HG03460 (cell line): ENCODE data around the gene AP3S1.
"Not testable (repeated sequence)": the region's sequence is repeated elsewhere in the genome, so short reads cannot be mapped to it uniquely, and the experiment has no call there.

ENCODE experiments used
- ATAC-seq: cut with Tn5 transposase; IDR thresholded peaks from one replicate; pipeline ENCODE4 v1.9.1; 2021; ENCODE audit not compliant: unreplicated experiment

The AP3S1 gene

DNA sequence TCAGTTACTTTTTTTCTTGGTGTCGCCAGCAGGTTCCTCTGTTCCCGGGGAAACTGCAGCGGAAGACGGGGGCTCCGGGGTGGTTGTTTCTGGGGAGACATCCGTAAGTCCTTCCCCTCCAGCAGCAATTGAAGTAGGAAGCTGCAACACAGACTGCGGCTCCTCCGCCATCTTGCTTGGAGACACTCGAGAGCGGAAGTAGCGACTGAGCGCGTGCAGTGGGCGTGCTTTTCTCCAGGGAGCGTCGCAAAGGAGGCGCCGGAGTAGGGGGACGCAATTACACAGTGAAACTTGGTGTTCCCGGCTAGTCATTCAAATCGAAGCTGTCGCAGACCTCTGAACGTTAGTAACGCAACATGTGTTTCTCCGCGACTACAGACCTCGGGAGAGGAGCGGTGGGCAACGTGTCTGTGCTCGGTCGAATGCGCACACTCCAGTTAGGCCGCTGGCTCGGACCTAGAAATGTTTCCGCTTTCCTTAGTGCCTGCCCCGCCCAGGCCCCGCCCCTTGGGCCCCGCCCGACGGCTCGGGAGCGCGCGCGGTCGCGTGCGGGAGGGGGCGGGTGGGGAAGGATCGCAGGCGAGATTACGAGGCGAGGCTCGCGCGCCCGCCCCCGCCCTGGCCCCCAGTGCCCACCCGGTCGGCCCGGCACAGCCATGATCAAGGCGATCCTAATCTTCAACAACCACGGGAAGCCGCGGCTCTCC, at the start of gene AP3S1, which contains the start of gene ATG12:
TSS of gene AP3S1 (plus strand) at position 554 of the 707 bp plus-strand sequence. CDS start at position 657, 103 bp downstream.
TSS of gene ATG12 (minus strand) at position 184 of the 707 bp plus-strand sequence. CDS start at position 171, 13 bp downstream.
- ATAC-seq, result peak; percentile 80

DNA sequence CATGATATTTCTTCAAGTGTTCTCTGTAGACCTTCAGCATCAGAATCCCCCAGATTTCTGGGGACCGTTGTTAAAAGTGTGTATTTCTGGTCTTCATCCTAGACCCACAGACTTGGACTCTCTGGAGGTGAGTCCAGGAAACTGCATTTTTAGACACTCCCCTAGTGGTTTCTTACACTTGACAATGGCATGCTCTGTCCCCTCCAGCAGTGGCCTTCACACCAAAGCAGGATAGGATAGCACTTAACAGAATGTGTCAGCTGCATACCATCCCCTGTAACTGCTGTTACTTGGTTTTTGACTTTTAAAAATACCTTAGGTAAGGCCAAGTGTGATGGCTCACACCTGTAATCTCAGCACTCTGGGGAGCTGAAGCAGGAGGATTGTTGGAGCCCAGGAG, 46.0 kb upstream of the AP3S1 start:
- ATAC-seq, result no peak

- no peak for ATAC-seq
Measured at GRCh38 chr5:115796656-115797055, 45.1 kb upstream of the AP3S1 start.

DNA sequence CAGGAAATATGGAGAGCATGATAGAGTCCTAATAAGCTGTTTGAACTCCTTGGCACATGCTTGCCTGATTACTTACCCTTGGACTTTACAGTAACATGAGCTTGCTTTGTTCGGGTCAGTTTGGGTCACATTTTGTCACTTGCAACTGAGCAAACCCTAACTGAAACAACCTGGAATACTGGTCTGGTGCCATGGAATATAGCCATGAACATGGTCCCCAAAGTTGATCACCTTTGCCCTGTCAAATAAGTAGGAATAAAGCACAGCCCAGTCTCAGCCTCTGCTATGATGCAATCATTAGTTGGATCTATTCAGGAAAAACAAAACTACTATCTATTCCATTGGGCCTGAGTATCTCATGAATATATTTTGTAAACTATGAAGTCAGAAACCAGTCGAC, 43.5 kb upstream of the AP3S1 start:
- ATAC-seq, result no peak

DNA sequence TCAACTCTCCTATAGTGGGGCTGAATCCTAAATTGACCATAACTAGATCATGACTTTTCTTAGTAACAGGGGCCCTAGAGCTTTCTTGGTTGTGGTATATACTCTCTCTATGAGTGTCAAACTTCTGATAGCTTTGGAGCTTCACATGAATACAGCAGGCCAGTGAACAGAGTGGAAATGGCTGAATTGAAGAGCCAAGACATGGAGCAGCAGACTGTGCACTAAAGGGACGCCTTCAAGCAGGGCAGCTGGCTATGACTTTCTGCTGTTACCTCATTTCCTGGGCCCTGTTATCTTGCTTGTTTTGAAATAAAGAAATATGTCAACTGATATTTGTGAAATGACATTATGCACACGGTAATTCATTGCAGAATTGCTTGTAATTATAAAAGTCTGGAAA, 41.6 kb upstream of the AP3S1 start:
- no peak for ATAC-seq

DNA sequence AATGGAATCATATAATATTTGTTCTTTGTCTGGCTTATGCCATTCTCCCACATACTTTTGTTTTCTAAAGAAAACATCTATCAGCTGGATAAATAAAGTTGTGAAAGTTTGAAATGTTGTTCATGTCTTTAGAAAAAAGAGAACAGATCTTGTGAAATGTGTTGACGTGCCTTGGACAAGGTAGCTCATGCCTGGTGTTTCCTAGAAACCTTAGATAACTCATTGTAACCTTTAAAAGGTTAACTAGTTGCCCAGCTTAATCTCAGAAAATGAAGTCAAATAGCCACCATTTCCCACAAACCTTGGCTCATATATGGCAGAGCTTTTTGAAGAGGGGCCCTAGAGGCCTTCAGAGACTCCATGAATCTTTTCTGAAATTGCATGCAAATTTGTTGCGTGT, 40.6 kb upstream of the AP3S1 start:
- no peak for ATAC-seq

DNA sequence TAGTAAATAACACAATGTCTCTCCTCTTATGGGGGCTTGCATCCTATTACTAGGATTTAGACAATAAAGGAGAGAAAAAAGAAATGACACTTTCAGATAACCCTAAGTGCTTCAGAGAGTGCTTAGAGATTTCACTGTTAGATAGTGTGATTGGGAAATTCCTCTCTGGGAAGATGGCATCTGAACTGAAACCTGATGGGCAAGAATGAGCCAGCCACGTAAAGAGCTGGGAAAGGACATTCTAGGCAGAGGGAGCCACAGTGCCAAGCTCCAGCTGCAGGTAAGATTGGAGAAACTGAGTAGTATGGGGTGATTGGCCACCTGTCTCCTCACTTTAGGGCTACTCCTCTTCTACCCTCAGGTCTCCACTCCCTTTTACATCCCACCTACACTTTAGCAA, 39.8 kb upstream of the AP3S1 start:
- ATAC-seq, result no peak

GRCh38 chr5:115806986-115807653, 34.6 kb upstream of the AP3S1 start:
- no peak for ATAC-seq

DNA sequence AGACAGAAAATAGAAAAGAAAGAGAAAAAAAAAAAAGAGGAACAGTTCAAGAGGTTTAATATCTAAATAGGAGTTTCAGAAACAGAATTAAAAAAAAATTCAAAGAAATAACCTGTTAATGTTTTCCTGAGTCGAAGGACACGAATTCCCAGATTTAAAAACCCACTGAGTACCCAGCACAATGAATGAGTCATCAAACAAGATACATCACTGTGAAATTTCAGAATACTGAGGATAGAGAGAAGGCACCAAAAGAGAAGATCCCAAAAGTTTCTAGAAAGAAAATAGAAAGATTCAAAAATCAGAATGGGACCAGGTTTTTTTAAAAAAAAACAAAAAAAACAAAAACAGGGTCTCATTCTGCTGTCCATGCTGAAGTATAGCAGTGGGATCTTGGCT, 34.1 kb upstream of the AP3S1 start:
- ATAC-seq, result no peak

DNA sequence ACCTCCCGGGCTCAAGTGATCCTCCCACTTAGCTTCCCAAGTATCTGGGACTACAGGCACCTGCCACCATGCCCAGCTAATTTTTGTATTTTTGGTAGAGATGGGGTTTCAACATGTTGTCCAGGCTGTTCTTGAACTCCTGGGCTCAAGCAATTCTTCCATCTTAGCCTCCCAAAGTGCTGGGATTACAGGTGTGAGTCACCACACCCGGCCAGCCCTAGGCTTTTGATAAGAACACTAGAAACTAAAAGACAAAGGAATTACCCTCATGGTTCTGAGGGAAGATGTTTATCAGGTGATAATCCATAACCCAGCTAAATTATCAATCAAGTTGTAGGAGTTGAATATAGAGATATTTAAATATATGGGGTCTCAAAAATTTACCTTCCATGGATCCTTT, 33.7 kb upstream of the AP3S1 start:
- not testable (repeated sequence) for ATAC-seq

- ATAC-seq, result no peak
Measured at GRCh38 chr5:115809946-115810345, 31.8 kb upstream of the AP3S1 start.

DNA sequence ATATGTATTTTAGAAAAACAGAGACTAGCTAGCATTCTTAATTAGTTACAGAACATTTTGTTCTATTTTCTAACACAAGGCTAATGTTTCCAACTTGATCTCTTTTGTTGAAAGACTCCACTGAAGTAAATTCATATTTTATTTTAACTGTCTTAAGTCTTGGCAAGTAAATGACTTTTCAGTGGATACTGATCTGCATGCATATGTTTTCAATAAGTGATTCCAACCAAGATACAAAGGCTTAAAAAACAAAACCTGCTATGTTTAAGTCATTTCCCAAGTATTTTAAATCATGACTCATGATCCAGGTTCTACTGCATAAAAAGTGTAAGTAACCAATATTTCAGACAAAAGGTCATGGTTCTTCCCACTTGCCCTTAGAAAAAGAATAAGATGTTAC, 31.0 kb upstream of the AP3S1 start:
- no peak for ATAC-seq

DNA sequence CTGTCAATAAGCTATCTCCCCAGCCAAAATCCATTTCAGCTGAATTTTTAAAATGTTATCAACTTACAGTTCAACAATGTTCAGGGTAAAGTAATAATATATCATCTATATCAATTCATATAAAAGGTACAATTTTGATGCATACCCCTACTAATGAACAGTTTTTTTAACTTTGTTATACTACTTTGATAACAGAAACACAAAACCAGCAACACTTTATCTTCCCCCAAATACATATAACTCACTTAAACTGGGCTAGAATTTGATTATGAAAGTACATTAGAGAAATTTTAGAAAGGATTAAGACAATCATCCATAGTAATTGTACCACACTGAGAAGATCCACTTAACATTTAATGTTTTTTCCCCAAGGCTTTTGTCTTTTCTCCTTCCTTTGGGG, 30.3 kb upstream of the AP3S1 start:
- ATAC-seq, result no peak

GRCh38 chr5:115812372-115812771, 29.4 kb upstream of the AP3S1 start:
- ATAC-seq, result no peak

DNA sequence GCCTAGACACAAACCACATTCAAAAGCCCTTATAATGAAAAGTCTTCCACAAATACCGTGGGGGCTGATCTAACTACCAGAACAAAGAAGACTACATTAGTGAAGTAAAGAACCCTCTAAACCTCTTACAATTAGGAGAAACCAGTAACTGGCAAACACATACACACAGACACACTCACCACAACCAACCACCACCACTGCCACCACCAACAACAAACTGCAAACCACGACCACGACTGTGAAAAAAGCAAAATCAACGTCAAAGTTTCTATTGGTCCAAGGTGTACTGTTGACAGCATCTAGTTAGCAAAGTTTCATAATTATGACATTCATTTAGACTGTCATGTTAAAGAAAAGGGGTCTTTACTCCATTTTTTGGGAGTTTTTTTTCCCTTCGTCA, 28.0 kb upstream of the AP3S1 start:
- no peak for ATAC-seq

DNA sequence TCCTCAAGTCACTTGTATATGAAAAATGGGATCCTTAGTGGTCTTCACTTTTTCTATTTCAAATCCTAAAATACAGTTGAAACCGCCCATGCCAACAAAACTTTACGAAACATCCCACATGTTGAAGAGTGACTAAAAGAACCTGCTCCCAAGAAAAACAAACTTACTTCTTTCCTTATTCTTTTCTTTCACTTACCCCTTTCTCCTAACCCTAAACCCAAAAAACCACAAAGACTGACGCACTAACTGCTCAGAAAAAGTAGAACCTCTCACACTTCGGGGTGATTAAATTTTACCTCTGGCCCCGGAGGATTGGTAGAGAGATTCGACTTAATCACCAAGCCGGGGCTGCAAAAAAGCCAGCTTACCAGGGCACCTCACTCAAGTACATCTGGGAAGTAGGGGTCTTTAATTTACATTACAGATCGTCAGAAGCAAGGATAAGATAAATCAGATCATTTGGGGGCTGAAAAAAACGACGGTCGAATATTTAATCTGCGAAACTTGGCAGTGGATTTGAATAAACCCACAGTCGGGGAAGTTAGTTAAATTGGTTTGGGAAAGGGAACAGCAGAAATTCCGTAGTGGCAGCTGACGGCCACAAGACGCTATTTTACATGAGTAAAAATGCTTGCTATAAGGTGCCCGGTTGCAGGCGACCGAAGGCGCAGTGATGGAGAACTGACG, 26.6 kb upstream of the AP3S1 start:
- ATAC-seq, result no peak

DNA sequence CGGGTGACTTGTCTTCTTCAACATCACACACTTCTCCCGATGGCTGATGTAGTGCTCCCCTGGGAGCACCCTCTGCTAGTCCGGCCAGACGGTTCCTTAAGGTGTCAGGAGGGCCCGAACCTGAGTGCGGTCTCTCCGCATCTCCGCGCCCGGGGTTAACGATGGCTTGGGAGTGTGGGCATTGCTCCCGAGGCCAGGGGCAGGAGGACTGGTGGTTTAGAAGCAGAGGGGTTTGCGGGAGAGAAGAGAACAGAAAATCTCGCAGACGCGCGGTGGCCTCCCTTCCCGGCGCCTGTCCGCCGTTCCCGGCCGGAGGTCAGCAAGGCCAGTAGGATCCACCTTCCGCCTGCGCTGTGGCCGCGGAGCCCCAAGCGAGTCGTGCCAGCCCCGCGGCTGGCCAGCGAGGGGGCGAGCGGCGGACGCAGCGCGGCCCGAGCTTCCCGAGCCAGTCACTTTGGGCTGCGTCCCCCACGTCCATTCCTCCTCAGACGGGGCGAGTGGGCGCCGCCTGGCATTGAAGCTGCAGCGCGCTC, 26.0 kb upstream of the AP3S1 start:
- no peak for ATAC-seq

DNA sequence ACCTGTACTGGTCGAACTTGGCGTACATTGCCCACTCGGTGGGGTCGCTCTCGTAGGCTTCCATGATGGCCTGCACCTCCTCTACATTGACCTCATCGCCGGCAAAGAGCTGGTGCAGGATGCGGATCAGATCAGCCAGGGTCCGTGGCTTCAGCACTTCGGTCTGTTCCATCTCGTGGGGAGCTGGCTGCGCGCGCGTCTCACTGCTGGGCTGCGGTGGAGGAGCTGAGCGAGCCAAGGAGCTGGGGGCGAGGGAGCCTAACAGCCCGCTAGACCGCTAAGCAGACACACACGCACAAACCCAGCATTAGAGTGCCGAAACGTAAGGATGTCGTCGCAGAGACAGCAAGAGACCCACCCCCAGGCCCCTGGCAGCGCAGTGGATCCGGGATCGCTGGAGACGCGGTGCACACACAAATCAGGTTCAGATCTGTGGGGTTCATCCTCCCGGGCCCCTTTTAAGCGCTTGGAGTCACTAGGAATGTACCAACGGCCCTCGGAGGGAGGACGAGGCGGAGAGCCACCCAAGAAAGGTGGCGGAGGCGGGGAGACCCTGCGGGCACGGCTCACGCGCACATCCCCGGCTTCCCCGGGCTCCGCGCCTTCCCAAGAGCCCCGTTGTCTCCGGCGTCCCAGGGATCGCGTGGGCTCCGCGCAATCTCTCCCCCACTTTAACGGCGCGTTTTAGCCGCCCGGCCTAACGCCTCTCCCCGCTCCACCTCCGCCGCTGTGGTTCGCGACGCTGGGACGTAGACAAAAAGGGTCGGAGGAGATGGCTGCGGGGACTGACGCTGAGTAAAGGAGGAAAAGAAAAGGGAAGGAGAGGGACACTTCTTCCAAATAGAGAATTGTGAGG, 25.3 kb upstream of the AP3S1 start, which contains the start of gene CDO1:
TSS of gene CDO1 (minus strand) at position 434 of the 856 bp plus-strand sequence. CDS start at position 172, 262 bp downstream.
- no peak for ATAC-seq

- ATAC-seq, result no peak
Measured at GRCh38 chr5:115817386-115817785, 24.3 kb upstream of the AP3S1 start.

- ATAC-seq, result no peak
Measured at GRCh38 chr5:115818821-115819220, 22.9 kb upstream of the AP3S1 start.

DNA sequence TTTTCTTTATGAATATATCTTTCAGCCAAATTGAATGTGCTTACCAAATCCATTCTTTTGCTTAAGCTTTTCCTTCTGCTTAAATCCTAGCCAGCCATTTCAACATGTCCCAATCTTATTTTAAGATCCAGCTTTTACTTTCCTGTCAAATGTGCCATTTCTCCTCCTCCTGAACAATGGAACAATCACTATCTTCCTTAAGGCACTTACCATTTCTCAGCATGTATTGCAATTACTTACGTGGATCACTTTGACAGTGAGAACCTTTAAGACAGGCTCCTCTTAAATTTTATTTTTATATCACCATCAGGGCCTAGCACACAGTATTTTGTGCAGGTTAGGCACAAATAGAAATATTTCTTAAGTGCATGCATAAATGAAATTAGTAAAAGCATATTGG, 20.9 kb upstream of the AP3S1 start:
- no peak for ATAC-seq
